Activated naive CD4-positive, alpha-beta T cell treated with anti-CD3 and anti-CD28 coated beads, Interleukin-2, amount 10 ng/mL, durations not matched to agents 5 hours and 36 hours (primary cell): ENCODE measurements around the gene NGEF. TPM values are rescaled to one million over a fixed set of nuclear protein-coding genes. Genes with fewer than 3 reads are reported as not detected.

Source experiments
- total RNA-seq, 2 experiments: library from RNA; stranded (reverse); gene quantifications; one replicate each; pipeline ENCODE4 v1.2.3, GENCODE V29; 2021

The NGEF gene
- total RNA-seq, result under 1 TPM; 0.12 to 0.18 TPM

GRCh38 chr2:233013027-233013461, at the start of gene NGEF:
Gene NGEF (minus strand): TSS chr2:233013256. CDS start chr2:232974890, 38,366 bp downstream.

GRCh38 chr2:233059797-233060500, 46.9 kb upstream of the NGEF start, which contains the start of gene INPP5D:
Gene INPP5D (plus strand): TSS chr2:233060342. CDS start chr2:233060479, 137 bp downstream.

GRCh38 chr2:233032551-233033320, 19.7 kb upstream of the NGEF start, which contains the start of gene NEU2:
Gene NEU2 (plus strand): TSS chr2:233032672. CDS start chr2:233032672, 0 bp downstream.

GRCh38 chr2:232870018-232870765, 142.9 kb downstream of the NGEF start, which contains the start of gene SNORC:
Gene SNORC (plus strand): TSS chr2:232870264. CDS start chr2:232870342, 78 bp downstream.

Other genes with a start within 250 kb of the NGEF start
- not detected for gene KCNJ13, start 236.7 kb downstream of the NGEF start, total RNA-seq
- gene SNORC, start 143.0 kb downstream of the NGEF start, total RNA-seq, result 1 to 10 TPM; 1.6 to 1.7 TPM
- not detected for gene NEU2, start 19.4 kb upstream of the NGEF start, total RNA-seq
- 100 to 1,000 TPM; 115 to 121 TPM for gene INPP5D, start 47.1 kb upstream of the NGEF start, total RNA-seq
- 10 to 100 TPM; 48.1 TPM for gene ATG16L1, start 238.4 kb upstream of the NGEF start, total RNA-seq